ENCODE measurements around the gene TRAP1. TPM values are rescaled to one million over a fixed set of nuclear protein-coding genes. Genes with fewer than 3 reads are reported as not detected.

Gene TRAP1
- polyA plus RNA-seq, 2 of the 4 experiments (the other 2 are of a cell fraction) = 103 to 198 TPM

GRCh38 chr16:3729161-3730112 is 12.1 kb upstream of the TRAP1 start:
- H3K27ac ChIP-seq = no peak overlapping the region
- FAIRE-seq = no peak
- POLR2A ChIA-PET = no interaction called here
- WGBS (ENCODE audit: missing lambda C conversion rate) = 94% methylated on average over 45 of the region's 49 CpGs
- no peak for ATAC-seq
- no peak overlapping the region for H3K4me3 ChIP-seq
- no peak for TF ChIP-seq KDM1A (IDR thresholded peaks at IDR 0.05; ENCODE audit: low read depth)
- TF ChIP-seq ELK1 (IDR thresholded peaks at IDR 0.05; ENCODE audit: low read depth, low read length) = no peak
- no peak for TF ChIP-seq FOXS1 (CRISPR knock-in tag; IDR thresholded peaks at IDR 0.05)
- CTCF ChIA-PET = interaction anchor here (0.5 to 0.6 kb wide), 2 partner anchors 230 to 541 kb away, joined by 4 to 5 read pairs; no protein-coding TSS in a partner anchor
- H3K9me3 ChIP-seq = no peaks in the 10 kb centered on the region
- no peak overlapping the region for H3K4me2 ChIP-seq
- no peak for DNase-seq (ENCODE audit: low read depth in 1 of 2, low spot score in 1 of 2)
- H3K4me1 ChIP-seq = no peaks in the 10 kb centered on the region

GRCh38 chr16:3728424-3729160 is 11.3 kb upstream of the TRAP1 start:
- CTCF ChIA-PET = interaction anchor here (0.5 kb wide), 1 partner anchor 229 kb away, joined by 5 read pairs; no protein-coding TSS in a partner anchor
- ATAC-seq (no peak), DNase-seq (ENCODE audit: low read depth in 1 of 2, low spot score in 1 of 2) (no peak), FAIRE-seq (no peak)
- Histone ChIP-seq H3K4me2 (no peak overlapping the region), H3K4me3 (no peak overlapping the region), H3K9me3 (no peaks in the 10 kb centered on the region), H3K4me1 (no peaks in the 10 kb centered on the region), H3K27ac (no peak overlapping the region)
- no peak for TF ChIP-seq POLR2A (IDR thresholded peaks at IDR 0.05; ENCODE audit: low read length)
- no peak for TF ChIP-seq USF2 (IDR thresholded peaks at IDR 0.05)
- no peak for TF ChIP-seq PBX3 (IDR thresholded peaks at IDR 0.05)
- TF ChIP-seq ZSCAN20 (CRISPR knock-in tag; IDR thresholded peaks at IDR 0.05) = no peak
- no peak for TF ChIP-seq HES2 (IDR thresholded peaks at IDR 0.05)
- TF ChIP-seq HOXB13 (CRISPR knock-in tag; IDR thresholded peaks at IDR 0.05; ENCODE audit: low read depth) = no peak
- TF ChIP-seq NR3C1 (IDR thresholded peaks at IDR 0.05) = no peak
- no peak for TF ChIP-seq CBX8 (IDR thresholded peaks at IDR 0.05)
- no peak for TF ChIP-seq CBX2 (IDR thresholded peaks at IDR 0.05; ENCODE audit: borderline replicate concordance, low read depth)
- no peak for TF ChIP-seq HOXB5 (CRISPR knock-in tag; IDR thresholded peaks at IDR 0.05)
- no peak for TF ChIP-seq CHD2 (IDR thresholded peaks at IDR 0.05; ENCODE audit: low read length, partially characterized antibody)
- TF ChIP-seq RFX5 (IDR thresholded peaks at IDR 0.05) = no peak
- TF ChIP-seq ZFP36 (IDR thresholded peaks at IDR 0.05; ENCODE audit: borderline replicate concordance, partially characterized antibody) = no peak
- no peak for TF ChIP-seq EP300 (IDR thresholded peaks at IDR 0.05)
- no peak for TF ChIP-seq TFCP2L1 (CRISPR knock-in tag; IDR thresholded peaks at IDR 0.05)
- TF ChIP-seq REST (IDR thresholded peaks at IDR 0.05) = no peak
- 91% methylated on average over 14 of the region's 31 CpGs for WGBS (ENCODE audit: missing lambda C conversion rate)
- POLR2A ChIA-PET = no interaction called here

Measured in A549 (cell line).